Prostate gland (tissue), 2 donors: ENCODE data around the gene STING1. TPM values are rescaled to one million over a fixed set of nuclear protein-coding genes. Genes with fewer than 3 reads are reported as not detected.

Experiments
- small RNA-seq, 2 donors: library from RNA; depleted of rRNA; stranded (forward); fragments of <200 nt; gene quantifications; one replicate each; pipeline ENCODE3, GENCODE V24; 2016
- total RNA-seq, 2 donors: library from RNA; depleted of rRNA; stranded (reverse); fragments of >200 nt; gene quantifications; one replicate each; pipeline ENCODE4 v1.1.0, GENCODE V29; 2016

The STING1 gene
- total RNA-seq, 2 donors from 2014 or later, result 33.8 to 59.1 TPM

Small RNA genes lying within 50 kb of the gene (small RNA-seq; reads per million reads assigned to genes)
- gene RNU5B-4P, result 0 reads per million in 2 donors

Other genes starting within 250 kb of the STING1 start
- gene MATR3, start 189.0 kb downstream of the STING1 start, total RNA-seq, result 100 to 1,000 TPM; 192 to 207 TPM
- gene PAIP2, start 140.9 kb downstream of the STING1 start, total RNA-seq, result 100 to 1,000 TPM; 105 to 119 TPM
- gene SLC23A1, start 99.5 kb downstream of the STING1 start, total RNA-seq, result 10 to 100 TPM; 11.5 to 26.3 TPM
- gene MZB1, start 92.8 kb downstream of the STING1 start, total RNA-seq, result 1 to 10 TPM; 2.7 to 4.3 TPM
- 1 to 10 TPM; 2.4 TPM for gene PROB1, start 87.7 kb downstream of the STING1 start, total RNA-seq
- 10 to 100 TPM in 1 of 2 donors, 1 to 10 TPM in 1; 4.4 to 27.3 TPM for gene SPATA24, start 78.7 kb downstream of the STING1 start, total RNA-seq
- gene DNAJC18, start 43.2 kb downstream of the STING1 start, total RNA-seq, result 10 to 100 TPM in 1 of 2 donors, 1 to 10 TPM in 1; 7.3 to 11.5 TPM
- 1 to 10 TPM; 5.3 to 6.7 TPM for gene ECSCR, start 20.0 kb downstream of the STING1 start, total RNA-seq
- not detected for gene SMIM33, start 11.8 kb downstream of the STING1 start, total RNA-seq
- 10 to 100 TPM; 90.3 to 96.3 TPM for gene UBE2D2, start 78.6 kb upstream of the STING1 start, total RNA-seq
- 10 to 100 TPM; 47.4 to 47.7 TPM for gene CXXC5, start 165.6 kb upstream of the STING1 start, total RNA-seq